ENCODE measurements around the gene KNCN. TPM values are rescaled to one million over a fixed set of nuclear protein-coding genes. Genes with fewer than 3 reads are reported as not detected.

Gene KNCN
- total RNA-seq, 1 donor from 2014 or later, result not detected

- DNase-seq (ENCODE audit: low read depth) (no peak), FAIRE-seq (no peak)
- no peak for TF ChIP-seq CTCF (IDR thresholded peaks at IDR 0.05; ENCODE audit: insufficient read depth, low read length, severe bottlenecking)
- Histone ChIP-seq H3K4me3 (ENCODE audit: low read depth, low read length) (no peak overlapping the region), H3K27me3 (ENCODE audit: control insufficient read depth, insufficient read depth, low read length) (no peaks in the 10 kb centered on the region), H3K36me3 (ENCODE audit: control insufficient read depth, insufficient read depth, low read length) (peaks cover 7% of the 10 kb centered on the region)
Measured at GRCh38 chr1:46575778-46576177, 24.3 kb upstream of the KNCN start.

GRCh38 chr1:46575300-46575699, 23.9 kb upstream of the KNCN start:
- no peak for DNase-seq (ENCODE audit: low read depth)
- TF ChIP-seq CTCF (IDR thresholded peaks at IDR 0.05; ENCODE audit: insufficient read depth, low read length, severe bottlenecking), result no peak
- Histone ChIP-seq H3K36me3 (ENCODE audit: control insufficient read depth, insufficient read depth, low read length) (peaks cover 6% of the 10 kb centered on the region), H3K27me3 (ENCODE audit: control insufficient read depth, insufficient read depth, low read length) (no peaks in the 10 kb centered on the region), H3K4me3 (ENCODE audit: low read depth, low read length) (no peak overlapping the region)
- no peak for FAIRE-seq

- peaks cover 12% of the 10 kb centered on the region for H3K36me3 ChIP-seq (ENCODE audit: control insufficient read depth, insufficient read depth, low read length)
- no peaks in the 10 kb centered on the region for H3K27me3 ChIP-seq (ENCODE audit: control insufficient read depth, insufficient read depth, low read length)
- no peak overlapping the region for H3K4me3 ChIP-seq (ENCODE audit: low read depth, low read length)
- no peak for TF ChIP-seq CTCF (IDR thresholded peaks at IDR 0.05; ENCODE audit: insufficient read depth, low read length, severe bottlenecking)
- no peak for DNase-seq (ENCODE audit: low read depth)
- no peak for FAIRE-seq
Measured at GRCh38 chr1:46571691-46572225, 20.3 kb upstream of the KNCN start.

GRCh38 chr1:46569884-46570725, 18.7 kb upstream of the KNCN start:
- Histone ChIP-seq H3K4me3 (ENCODE audit: low read depth, low read length) (no peak overlapping the region), H3K27me3 (ENCODE audit: control insufficient read depth, insufficient read depth, low read length) (no peaks in the 10 kb centered on the region), H3K36me3 (ENCODE audit: control insufficient read depth, insufficient read depth, low read length) (peaks cover 16% of the 10 kb centered on the region)
- DNase-seq (ENCODE audit: low read depth), result no peak
- TF ChIP-seq CTCF (IDR thresholded peaks at IDR 0.05; ENCODE audit: insufficient read depth, low read length, severe bottlenecking), result no peak
- FAIRE-seq, result no peak

GRCh38 chr1:46569116-46569515, 17.7 kb upstream of the KNCN start:
- no peak for DNase-seq (ENCODE audit: low read depth)
- H3K4me3 ChIP-seq (ENCODE audit: low read depth, low read length), result no peak overlapping the region
- H3K27me3 ChIP-seq (ENCODE audit: control insufficient read depth, insufficient read depth, low read length), result no peaks in the 10 kb centered on the region
- H3K36me3 ChIP-seq (ENCODE audit: control insufficient read depth, insufficient read depth, low read length), result peaks cover 21% of the 10 kb centered on the region
- FAIRE-seq, result no peak
- no peak for TF ChIP-seq CTCF (IDR thresholded peaks at IDR 0.05; ENCODE audit: insufficient read depth, low read length, severe bottlenecking)
